ENCODE data around the gene RDH13.

The RDH13 gene

DNA sequence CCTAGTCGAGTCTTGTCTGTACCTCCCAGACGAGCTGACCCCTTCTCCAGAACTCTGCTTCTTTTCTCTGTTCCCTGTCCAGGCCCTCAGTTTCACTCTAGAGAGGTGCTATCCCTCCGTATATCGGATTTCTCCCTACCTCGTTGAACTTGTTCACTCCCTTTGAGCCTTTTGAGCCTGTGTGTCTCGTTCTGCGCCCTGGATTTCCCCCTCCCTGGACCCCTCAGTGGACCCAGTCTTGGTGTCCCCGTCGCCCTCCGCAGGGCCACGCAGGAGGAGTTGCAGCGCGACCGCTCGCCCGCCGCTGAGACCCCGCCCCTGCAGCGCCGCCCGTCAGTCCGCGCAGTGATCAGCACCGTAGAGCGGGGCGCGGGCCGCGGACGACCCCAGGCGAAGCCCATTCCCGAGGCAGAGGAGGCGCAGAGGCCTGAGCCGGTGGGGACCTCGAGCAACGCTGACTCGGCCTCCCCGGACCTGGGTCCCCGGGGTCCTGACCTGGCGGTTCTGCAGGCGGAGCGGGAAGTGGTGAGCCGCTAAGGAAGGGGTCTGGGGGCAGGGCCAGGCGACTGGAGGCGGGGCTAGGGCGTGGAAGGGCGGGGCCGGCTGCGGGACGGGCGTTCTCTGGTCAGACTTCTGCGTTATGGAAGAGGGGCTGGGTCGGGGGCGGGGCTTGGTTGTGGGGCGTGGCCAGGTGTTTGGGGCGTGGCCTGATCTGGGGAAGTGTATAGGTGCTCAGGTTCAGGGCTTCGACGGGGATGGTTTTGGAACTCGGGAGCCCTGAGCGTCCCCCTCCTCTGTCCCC is 18.2 kb upstream of the RDH13 start:
- H3K4me3 ChIP-seq (ENCODE audit: control insufficient read depth, low read depth, low read length), result peak overlapping the region; percentile 17
- no peak for DNase-seq (ENCODE audit: low read depth)
- TF ChIP-seq, protein P1, sequence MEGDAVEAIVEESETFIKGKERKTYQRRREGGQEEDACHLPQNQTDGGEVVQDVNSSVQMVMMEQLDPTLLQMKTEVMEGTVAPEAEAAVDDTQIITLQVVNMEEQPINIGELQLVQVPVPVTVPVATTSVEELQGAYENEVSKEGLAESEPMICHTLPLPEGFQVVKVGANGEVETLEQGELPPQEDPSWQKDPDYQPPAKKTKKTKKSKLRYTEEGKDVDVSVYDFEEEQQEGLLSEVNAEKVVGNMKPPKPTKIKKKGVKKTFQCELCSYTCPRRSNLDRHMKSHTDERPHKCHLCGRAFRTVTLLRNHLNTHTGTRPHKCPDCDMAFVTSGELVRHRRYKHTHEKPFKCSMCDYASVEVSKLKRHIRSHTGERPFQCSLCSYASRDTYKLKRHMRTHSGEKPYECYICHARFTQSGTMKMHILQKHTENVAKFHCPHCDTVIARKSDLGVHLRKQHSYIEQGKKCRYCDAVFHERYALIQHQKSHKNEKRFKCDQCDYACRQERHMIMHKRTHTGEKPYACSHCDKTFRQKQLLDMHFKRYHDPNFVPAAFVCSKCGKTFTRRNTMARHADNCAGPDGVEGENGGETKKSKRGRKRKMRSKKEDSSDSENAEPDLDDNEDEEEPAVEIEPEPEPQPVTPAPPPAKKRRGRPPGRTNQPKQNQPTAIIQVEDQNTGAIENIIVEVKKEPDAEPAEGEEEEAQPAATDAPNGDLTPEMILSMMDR (IDR thresholded peaks at IDR 0.05; ENCODE audit: control insufficient read depth, insufficient read depth, low read depth, low read length, missing control alignments), result no peak

DNA sequence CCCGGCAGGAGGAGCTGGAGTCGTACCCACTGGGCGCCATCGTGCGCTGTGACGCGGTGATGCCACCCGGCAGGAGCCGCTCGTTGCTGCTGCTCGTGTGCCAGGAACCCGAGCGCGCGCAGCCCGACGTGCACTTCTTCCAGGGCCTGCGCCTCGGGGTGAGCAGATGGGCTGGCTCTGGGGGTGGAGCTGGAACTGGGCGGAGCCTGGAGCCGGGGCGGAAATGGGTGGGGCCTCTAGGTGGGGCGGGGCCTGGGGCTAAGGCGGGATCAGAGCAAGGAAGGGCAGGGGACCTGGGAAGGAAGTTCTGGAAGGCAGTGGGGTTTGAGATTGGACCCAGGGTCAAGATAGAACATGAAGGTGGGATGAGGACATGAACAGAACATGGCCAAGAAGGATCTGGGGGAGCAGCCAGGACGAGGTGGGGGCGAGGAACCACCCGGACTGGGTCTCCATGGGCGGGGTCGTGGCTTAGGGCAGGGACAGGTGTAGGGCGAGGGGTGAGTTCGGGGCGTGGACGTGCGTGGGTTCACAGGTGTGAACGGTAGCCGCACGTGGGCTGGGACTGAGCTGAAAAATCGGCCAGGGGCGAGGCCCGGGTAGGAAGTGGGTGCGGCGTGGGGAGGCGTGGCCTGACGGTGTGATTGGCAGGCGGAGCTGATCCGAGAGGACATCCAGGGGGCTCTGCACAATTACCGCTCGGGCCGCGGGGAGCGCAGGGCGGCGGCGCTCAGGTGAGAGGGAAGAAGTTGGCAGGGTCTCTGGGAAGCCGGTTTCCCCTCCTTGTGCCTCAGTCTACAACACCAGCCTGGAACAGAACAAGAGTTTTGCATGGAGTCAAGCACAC is 17.4 kb upstream of the RDH13 start:
- DNase-seq (ENCODE audit: low read depth), result no peak
- no peak overlapping the region for H3K4me3 ChIP-seq (ENCODE audit: control insufficient read depth, low read depth, low read length)
- TF ChIP-seq, protein P1 (IDR thresholded peaks at IDR 0.05; ENCODE audit: control insufficient read depth, insufficient read depth, low read depth, low read length, missing control alignments), result no peak

DNA sequence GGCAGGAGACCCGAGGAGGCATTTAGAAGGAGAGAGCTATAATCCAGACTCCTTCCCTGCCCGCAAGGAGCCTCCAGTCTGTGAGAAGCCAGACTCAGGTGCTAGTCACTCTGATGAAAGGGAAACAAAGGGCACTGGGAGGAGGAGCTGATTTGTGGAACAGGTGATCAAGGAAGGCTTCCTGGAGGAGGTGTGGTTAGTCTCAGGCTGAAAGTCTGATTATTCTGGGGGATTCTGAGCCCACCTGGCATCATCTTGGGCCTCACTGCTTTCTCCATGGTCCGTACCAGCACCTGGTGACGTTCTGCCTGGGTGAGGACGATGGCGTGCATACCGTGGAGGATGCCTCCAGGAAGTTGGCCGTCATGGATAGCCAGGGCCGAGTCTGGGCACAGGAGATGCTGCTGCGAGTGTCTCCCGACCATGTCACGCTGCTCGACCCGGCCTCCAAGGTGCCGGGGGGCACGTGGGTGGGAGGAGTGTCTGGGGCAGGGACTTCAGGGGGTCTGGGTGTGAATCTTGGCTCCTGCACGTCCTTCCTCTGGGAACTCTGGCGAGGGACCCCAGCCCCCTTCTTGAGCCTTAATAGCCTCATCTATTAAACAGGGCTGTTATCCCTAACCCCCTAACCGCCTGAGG is 16.6 kb upstream of the RDH13 start:
- TF ChIP-seq, protein P1 (IDR thresholded peaks at IDR 0.05; ENCODE audit: control insufficient read depth, insufficient read depth, low read depth, low read length, missing control alignments), result no peak
- no peak for DNase-seq (ENCODE audit: low read depth)
- no peak overlapping the region for H3K4me3 ChIP-seq (ENCODE audit: control insufficient read depth, low read depth, low read length)

DNA sequence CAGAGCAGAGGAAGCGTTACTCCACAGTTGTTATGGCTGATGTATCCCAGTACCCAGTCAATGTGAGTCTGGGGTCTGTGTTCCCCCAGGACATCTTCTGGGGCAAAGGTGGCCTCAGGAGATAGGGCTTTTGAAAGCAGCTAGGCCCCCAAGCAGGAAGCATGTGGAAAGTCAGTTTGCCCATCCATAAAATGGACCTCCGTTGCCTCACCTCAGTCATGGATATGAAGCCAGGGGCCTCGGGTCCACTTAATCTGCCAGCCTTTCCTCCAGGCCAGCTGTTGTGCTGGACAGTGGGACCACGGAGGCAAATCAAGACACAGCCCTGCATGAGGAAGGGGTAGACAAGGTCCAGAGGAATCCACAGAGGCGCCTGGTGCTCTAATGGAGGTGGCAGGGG is 16.0 kb upstream of the RDH13 start:
- DNase-seq (ENCODE audit: low read depth), result no peak
- TF ChIP-seq, protein P1 (IDR thresholded peaks at IDR 0.05; ENCODE audit: control insufficient read depth, insufficient read depth, low read depth, low read length, missing control alignments), result no peak
- no peak overlapping the region for H3K4me3 ChIP-seq (ENCODE audit: control insufficient read depth, low read depth, low read length)

DNA sequence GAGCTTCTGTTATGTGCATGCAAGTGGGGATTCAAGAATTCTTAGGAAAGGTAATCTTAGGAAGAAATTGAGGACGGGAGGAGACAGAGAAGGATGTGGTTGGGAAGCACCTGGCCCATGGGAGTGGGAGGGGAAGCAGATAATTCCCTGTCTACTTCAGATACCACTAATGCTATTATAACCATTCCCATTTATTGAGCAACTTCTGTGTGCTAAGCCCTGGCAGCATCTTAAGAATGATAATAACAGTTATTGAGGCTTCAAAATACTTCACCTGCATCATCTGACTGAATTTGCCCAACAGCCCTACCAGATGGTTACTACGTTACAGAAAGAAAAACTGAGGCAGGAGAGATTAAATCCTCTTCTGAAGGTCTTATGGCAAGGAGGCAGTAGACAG is 14.2 kb upstream of the RDH13 start:
- DNase-seq (ENCODE audit: low read depth), result no peak
- no peak overlapping the region for H3K4me3 ChIP-seq (ENCODE audit: control insufficient read depth, low read depth, low read length)
- TF ChIP-seq, protein P1 (IDR thresholded peaks at IDR 0.05; ENCODE audit: control insufficient read depth, insufficient read depth, low read depth, low read length, missing control alignments), result no peak

DNA sequence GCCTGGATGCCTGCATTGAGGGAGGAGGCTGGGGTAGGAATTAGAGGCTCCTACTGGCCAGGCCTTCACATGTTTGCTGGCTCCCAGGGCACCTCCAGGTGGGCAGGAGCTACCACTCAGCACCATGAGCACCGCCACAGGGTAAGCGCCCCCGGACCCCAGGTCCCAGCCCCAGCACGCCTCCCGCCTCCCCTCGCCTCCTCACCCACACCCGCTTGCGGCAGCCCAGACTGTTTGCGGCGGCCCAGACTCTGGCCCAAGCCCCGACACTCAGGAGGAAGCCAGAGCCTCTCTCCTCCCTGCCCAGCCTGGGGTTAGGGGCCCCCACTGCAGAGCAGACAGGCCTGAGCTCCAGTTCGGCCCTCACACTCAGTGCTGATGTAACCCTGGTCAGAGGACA is 13.4 kb upstream of the RDH13 start:
- DNase-seq (ENCODE audit: low read depth), result no peak
- TF ChIP-seq, protein P1 (IDR thresholded peaks at IDR 0.05; ENCODE audit: control insufficient read depth, insufficient read depth, low read depth, low read length, missing control alignments), result no peak
- H3K4me3 ChIP-seq (ENCODE audit: control insufficient read depth, low read depth, low read length), result no peak overlapping the region

All from AG09309 (cell line).